NB4 (cell line): ENCODE results near the gene EPS15.

Source experiments
- POLR2A ChIP-seq: IDR thresholded peaks from 2 replicates; pipeline ENCODE4 v1.6.1; 2011; ENCODE audit warnings: mild to moderate bottlenecking; ENCODE audit not compliant: insufficient read length; ENCODE audit errors: extremely low read depth
- TF ChIP-seq, protein P1 (sequence below): IDR thresholded peaks from one replicate; pipeline ENCODE4 v1.5.1; 2012; ENCODE audit warnings: low read depth, low read length

DNA sequence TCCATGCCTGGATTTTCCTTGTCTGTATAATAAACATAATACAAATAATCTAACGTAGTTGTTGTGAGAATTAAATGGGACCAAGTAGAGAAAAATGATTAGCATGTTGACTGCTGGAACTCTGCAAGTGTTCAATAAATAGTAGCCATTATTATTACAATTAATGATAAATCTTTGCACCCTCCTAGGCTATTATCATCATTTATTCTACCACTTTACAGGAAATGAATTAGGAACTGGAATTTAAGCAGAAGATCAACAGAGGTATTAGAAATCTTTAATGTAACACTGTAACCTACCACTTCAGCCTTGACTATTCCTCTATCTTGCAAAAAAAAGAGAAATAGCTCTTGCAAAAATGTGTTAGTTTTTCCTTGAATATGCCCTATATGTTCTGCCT, 126.8 kb downstream of the EPS15 start:
- no peak for TF ChIP-seq POLR2A
- TF ChIP-seq, protein P1, sequence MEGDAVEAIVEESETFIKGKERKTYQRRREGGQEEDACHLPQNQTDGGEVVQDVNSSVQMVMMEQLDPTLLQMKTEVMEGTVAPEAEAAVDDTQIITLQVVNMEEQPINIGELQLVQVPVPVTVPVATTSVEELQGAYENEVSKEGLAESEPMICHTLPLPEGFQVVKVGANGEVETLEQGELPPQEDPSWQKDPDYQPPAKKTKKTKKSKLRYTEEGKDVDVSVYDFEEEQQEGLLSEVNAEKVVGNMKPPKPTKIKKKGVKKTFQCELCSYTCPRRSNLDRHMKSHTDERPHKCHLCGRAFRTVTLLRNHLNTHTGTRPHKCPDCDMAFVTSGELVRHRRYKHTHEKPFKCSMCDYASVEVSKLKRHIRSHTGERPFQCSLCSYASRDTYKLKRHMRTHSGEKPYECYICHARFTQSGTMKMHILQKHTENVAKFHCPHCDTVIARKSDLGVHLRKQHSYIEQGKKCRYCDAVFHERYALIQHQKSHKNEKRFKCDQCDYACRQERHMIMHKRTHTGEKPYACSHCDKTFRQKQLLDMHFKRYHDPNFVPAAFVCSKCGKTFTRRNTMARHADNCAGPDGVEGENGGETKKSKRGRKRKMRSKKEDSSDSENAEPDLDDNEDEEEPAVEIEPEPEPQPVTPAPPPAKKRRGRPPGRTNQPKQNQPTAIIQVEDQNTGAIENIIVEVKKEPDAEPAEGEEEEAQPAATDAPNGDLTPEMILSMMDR = no peak
